Thoracic aorta (tissue), 2 donors: ENCODE results near the gene CYP4F12. TPM values are rescaled to one million over a fixed set of nuclear protein-coding genes. Genes with fewer than 3 reads are reported as not detected.

Experiments
- ATAC-seq: fragments of 150-250 bp; one replicate; pipeline ENCODE4 v1.8.0; 2017; ENCODE audit warnings: low read depth; ENCODE audit not compliant: insufficient number of reproducible peaks, low FRiP score
- DNase-seq: peaks from one replicate; pipeline ENCODE4 v3.0.0-alpha.2; 2020; ENCODE audit warnings: low spot score
- H3K27ac ChIP-seq, 2 donors: fragments of 200-600 bp; sonication (generic); 1 replicate in 1 of 2; 2 replicates in 1 of 2; pipeline ENCODE4 v1.5.1; 2016; ENCODE audit warnings: mild to moderate bottlenecking in 2 of 2, moderate library complexity in 2 of 2
- H3K27me3 ChIP-seq: fragments of 200-600 bp; sonication (generic); replicated peaks from 2 replicates; pipeline ENCODE4 v1.6.0; 2016; ENCODE audit warnings: mild to moderate bottlenecking; ENCODE audit not compliant: insufficient read depth
- H3K36me3 ChIP-seq: fragments of 200-600 bp; sonication (generic); one replicate; pipeline ENCODE4 v1.5.1; 2016
- H3K4me1 ChIP-seq, 2 donors: fragments of 200-600 bp; sonication (generic); 1 replicate in 1 of 2; 2 replicates in 1 of 2; pipeline versions ENCODE4 v1.5.1 to v1.6.0; 2016; ENCODE audit warnings: low read depth in 2 of 2, mild to moderate bottlenecking in 1 of 2; ENCODE audit not compliant: control insufficient read depth in 1 of 2
- H3K4me3 ChIP-seq: fragments of 200-600 bp; sonication (generic); 2 replicates; pipeline ENCODE4 v1.5.1; 2016; ENCODE audit warnings: mild to moderate bottlenecking
- H3K9me3 ChIP-seq: fragments of 200-600 bp; sonication (generic); 2 replicates; pipeline ENCODE4 v1.5.1; 2016
- CTCF ChIP-seq: fragments of 200-600 bp; sonication (generic); IDR thresholded peaks from one replicate; pipeline ENCODE4 v1.5.1; 2019; ENCODE audit warnings: antibody characterized with exemption
- total RNA-seq, 2 donors: library from RNA; depleted of rRNA; stranded (reverse); fragments of >200 nt; gene quantifications; one replicate each; pipeline versions ENCODE4 v1.1.0 to v1.2.3, GENCODE V29; 2016

CYP4F12 gene
- total RNA-seq, 2 donors from 2014 or later, result 4.6 to 4.7 TPM

- no peaks in the 10 kb centered on the region for H3K36me3 ChIP-seq
- no peak overlapping the region for H3K4me3 ChIP-seq
- DNase-seq, result no peak
- no peak for TF ChIP-seq CTCF
- no peaks in the 10 kb centered on the region for H3K4me1 ChIP-seq
- H3K27ac ChIP-seq, result no peak overlapping the region
- no peaks in the 10 kb centered on the region for H3K9me3 ChIP-seq
- no peak for ATAC-seq
- no peaks in the 10 kb centered on the region for H3K27me3 ChIP-seq
Measured at GRCh38 chr19:15639596-15639995, 33.3 kb upstream of the CYP4F12 start.

GRCh38 chr19:15640294-15640903, 32.5 kb upstream of the CYP4F12 start, which contains the start of gene CYP4F3:
Gene CYP4F3, plus strand, starts transcription at chr19:15640897. Its CDS starts 519 bp downstream, at chr19:15641416.
- no peaks in the 10 kb centered on the region for H3K27me3 ChIP-seq
- no peak for ATAC-seq
- no peak for DNase-seq
- no peak for TF ChIP-seq CTCF
- no peak within 1 kb of the TSS for H3K4me3 ChIP-seq
- no peak within 1 kb of the TSS for H3K27ac ChIP-seq
- no peaks in the 10 kb centered on the region for H3K9me3 ChIP-seq
- H3K36me3 ChIP-seq, result no peaks in the 10 kb centered on the region
- H3K4me1 ChIP-seq, result no peaks in the 10 kb centered on the region

- Histone ChIP-seq H3K36me3 (no peaks in the 10 kb centered on the region), H3K27me3 (no peaks in the 10 kb centered on the region), H3K4me1 (no peaks in the 10 kb centered on the region), H3K9me3 (no peaks in the 10 kb centered on the region), H3K27ac (no peak overlapping the region), H3K4me3 (no peak overlapping the region)
- no peak for TF ChIP-seq CTCF
- no peak for DNase-seq
- no peak for ATAC-seq
Measured at GRCh38 chr19:15640904-15641597, 31.8 kb upstream of the CYP4F12 start.

GRCh38 chr19:15641901-15642491, 30.9 kb upstream of the CYP4F12 start:
- no peak for ATAC-seq

More at GRCh38 chr19:15641901-15642491, 30.9 kb upstream of the CYP4F12 start:
- Histone ChIP-seq H3K9me3 (no peaks in the 10 kb centered on the region), H3K27ac (no peak overlapping the region), H3K4me1 (no peaks in the 10 kb centered on the region), H3K4me3 (no peak overlapping the region), H3K36me3 (no peaks in the 10 kb centered on the region), H3K27me3 (no peaks in the 10 kb centered on the region)
- no peak for TF ChIP-seq CTCF
- DNase-seq, result no peak
